Loucy (cell line): ENCODE results near the gene CGB8.

ENCODE experiments used
- EZH2phosphoT487 ChIP-seq: fragments of 200-600 bp; IDR thresholded peaks from 2 replicates; pipeline ENCODE4 v1.6.1; 2018; ENCODE audit warnings: antibody characterized with exemption, mild to moderate bottlenecking, moderate library complexity, borderline replicate concordance
- TF ChIP-seq, protein P1 (sequence below): fragments of 200-600 bp; sonication (generic); conservative IDR thresholded peaks from 2 replicates; pipeline ENCODE4 v1.5.1; 2014; ENCODE audit warnings: mild to moderate bottlenecking, antibody characterized with exemption, low read length

DNA sequence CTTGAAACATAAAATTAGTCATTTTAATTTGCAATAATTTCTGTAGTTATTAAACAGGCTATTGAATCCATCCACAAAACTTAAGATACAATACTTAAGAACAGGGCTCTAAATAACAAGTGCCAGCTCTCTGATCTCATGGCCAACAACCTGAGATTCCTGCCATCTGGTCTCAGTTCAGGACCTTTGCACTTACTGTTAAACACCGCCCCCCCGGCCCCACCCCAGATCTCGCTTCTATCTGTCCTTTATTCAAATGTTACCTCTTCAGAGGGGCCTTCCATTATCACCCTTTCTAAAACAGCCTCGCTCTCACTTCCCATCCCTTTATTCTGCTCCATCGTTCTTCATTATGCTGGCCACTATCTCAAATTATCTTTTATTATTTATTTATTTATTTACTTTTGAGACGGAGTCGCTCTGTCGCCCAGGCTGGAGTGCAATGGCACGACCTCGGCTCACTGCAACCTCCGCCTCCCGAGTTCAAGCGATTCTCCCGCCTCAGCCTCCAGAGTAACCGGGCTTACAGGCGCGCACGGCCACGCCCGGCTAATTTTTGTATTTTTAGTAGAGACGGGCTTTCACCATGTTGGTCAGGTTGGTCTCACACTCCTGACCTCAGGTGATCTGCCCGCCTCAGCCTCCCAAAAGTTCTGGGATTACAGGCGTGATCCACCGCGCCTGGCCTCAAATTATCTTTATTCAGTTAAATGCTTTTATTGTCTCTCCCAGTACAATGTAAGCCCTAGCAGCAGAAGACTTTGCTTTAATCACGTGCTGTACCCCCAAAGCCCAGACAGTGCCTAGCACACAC, 35.5 kb upstream of the CGB8 start:
- no peak for TF ChIP-seq EZH2phosphoT487
- TF ChIP-seq, protein P1, sequence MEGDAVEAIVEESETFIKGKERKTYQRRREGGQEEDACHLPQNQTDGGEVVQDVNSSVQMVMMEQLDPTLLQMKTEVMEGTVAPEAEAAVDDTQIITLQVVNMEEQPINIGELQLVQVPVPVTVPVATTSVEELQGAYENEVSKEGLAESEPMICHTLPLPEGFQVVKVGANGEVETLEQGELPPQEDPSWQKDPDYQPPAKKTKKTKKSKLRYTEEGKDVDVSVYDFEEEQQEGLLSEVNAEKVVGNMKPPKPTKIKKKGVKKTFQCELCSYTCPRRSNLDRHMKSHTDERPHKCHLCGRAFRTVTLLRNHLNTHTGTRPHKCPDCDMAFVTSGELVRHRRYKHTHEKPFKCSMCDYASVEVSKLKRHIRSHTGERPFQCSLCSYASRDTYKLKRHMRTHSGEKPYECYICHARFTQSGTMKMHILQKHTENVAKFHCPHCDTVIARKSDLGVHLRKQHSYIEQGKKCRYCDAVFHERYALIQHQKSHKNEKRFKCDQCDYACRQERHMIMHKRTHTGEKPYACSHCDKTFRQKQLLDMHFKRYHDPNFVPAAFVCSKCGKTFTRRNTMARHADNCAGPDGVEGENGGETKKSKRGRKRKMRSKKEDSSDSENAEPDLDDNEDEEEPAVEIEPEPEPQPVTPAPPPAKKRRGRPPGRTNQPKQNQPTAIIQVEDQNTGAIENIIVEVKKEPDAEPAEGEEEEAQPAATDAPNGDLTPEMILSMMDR: no peak
